Lower leg skin (tissue), 4 donors: Measurements from ENCODE around the gene ENC1. TPM values are rescaled to one million over a fixed set of nuclear protein-coding genes. Genes with fewer than 3 reads are reported as not detected.

Experiments used
- DNase-seq, 2 donors: peaks; one replicate each; pipeline ENCODE4 v3.0.0-alpha.2; 2019; ENCODE audit warnings: low spot score in 2 of 2
- H3K4me3 ChIP-seq: fragments of 200-600 bp; sonication (generic); 2 replicates; pipeline ENCODE4 v1.5.1; 2017; ENCODE audit warnings: mild to moderate bottlenecking, low read depth; ENCODE audit not compliant: poor library complexity, severe bottlenecking
- CTCF ChIP-seq, 3 donors: fragments of 450-650 bp; IDR thresholded peaks; one replicate each; pipeline ENCODE4 v1.5.1; 2016; ENCODE audit warnings: antibody characterized with exemption in 3 of 3, mild to moderate bottlenecking in 3 of 3, moderate library complexity in 2 of 3
- POLR2A ChIP-seq, 2 donors: fragments of 450-650 bp; IDR thresholded peaks; one replicate each; pipeline ENCODE4 v1.6.1; 2016 to 2017; ENCODE audit warnings: antibody characterized with exemption in 2 of 2, mild to moderate bottlenecking in 1 of 2, moderate library complexity in 1 of 2
- WGBS, 2 donors: methylation state at CpG; one replicate each; pipeline ENCODE4 v1.1.5; 2018; 5-methylcytosine and 5-hydroxymethylcytosine counted together
- intact Hi-C: fragments of 100-400 bp; cut with DNase I; formaldehyde crosslinking; loops from one replicate; pipeline ENCODE4 v1.15.0; 2023; ENCODE audit warnings: low total_unique reads
- total RNA-seq, 4 donors: library from RNA; depleted of rRNA; stranded (reverse); fragments of >200 nt; gene quantifications; one replicate each; pipeline ENCODE4 v1.1.0, GENCODE V29; 2016

Gene ENC1
- total RNA-seq, 4 donors from 2014 or later: 10.5 to 14.1 (median 13.1) TPM

DNA sequence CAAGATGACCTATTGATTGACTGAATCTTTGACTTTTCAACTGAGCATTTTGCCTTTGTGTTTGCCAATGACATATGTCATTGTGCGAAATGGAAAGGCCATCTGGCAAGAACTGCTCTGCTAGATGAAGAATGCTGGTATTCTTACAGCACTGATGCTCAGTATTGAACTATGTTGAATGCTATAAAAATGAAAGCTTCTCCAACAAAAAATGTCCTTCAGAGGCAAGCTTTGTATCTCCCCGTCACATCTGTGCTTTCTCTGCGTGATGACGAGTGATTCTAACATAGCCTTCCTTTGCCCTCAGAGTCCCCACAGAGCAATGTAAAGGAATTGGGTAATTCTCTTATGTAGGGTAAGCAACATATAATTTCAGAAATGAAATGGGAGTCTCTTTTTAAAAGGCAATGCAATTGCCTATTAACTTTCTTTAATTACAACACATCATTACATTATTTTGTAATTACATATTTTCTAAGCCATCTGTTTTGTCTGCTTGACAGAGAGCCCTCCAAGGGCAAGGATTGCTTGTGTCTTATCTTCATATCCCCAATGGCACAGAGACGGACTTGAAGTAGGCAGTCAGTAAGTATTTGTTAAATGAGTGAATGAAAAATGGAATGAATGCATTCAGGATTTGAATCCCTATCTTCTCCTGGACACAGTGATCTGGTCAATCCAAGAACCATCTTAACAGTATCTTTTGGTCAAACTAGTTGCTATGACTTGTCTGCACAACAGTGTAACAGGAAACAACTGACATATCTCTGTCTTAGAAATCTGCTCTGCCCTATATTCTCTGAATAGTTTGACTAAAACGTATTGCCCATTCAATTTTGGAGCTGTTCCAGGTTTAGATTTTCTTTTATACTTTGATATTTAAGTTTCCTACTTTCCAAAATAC lies 46.1 kb downstream of the ENC1 start:
- no peak for TF ChIP-seq CTCF (IDR thresholded peaks at IDR 0.05)
- no peak for TF ChIP-seq POLR2A (IDR thresholded peaks at IDR 0.05)
- intact Hi-C loops: no loop called here
- WGBS, 2 donors: 77 to 84% methylated on average over 6 of the region's 6 CpGs
- no peak overlapping the region for H3K4me3 ChIP-seq
- DNase-seq: no peak

DNA sequence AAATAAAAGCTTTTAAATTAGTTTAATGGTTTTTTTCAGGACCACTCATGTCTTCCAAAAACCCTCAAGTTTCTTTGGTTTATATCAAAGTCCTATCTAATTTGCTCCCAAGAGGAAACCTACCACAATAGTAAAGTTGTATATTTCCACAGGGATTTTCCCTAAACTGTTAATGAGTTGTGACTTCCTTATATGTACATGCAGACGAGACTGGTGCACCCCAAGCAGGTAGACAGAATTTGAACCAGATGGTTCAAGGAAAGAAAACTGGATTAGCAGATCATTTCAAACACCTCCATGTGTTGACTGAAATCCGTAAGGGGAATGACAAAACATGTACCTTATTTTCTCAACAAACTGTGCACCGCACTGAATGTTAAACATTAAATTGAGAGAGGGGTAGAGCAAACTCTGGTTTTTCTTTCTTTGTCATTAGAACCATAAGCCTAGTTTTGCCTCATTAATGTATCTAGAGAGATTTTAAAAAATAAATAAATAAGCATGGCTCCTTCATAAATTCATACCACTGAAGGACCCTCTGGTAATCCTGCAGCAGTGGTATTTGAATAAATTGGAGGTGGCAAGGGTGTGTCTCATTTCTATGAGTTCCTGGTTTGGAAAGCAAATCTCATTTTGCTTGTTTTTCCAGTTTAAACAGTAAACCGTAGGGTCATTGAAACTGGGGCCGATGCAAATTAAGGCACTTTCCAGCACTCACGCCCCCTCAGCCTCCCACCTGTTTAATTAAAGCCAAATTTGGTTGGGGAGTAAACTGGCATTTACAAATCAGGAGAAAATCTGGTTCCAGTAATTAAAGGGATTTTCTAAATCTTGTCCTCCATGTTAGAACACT lies 51.1 kb downstream of the ENC1 start:
- H3K4me3 ChIP-seq: no peak overlapping the region
- intact Hi-C loops: no loop called here
- 63 to 72% methylated on average over 6 of the region's 6 CpGs for WGBS, 2 donors
- no peak for DNase-seq
- no peak for TF ChIP-seq POLR2A (IDR thresholded peaks at IDR 0.05)
- TF ChIP-seq CTCF (IDR thresholded peaks at IDR 0.05): no peak

GRCh38 chr5:74588415-74588814 lies 52.1 kb downstream of the ENC1 start:
- intact Hi-C loops: no loop called here
- TF ChIP-seq POLR2A (IDR thresholded peaks at IDR 0.05) (no peak), CTCF (IDR thresholded peaks at IDR 0.05) (no peak)
- H3K4me3 ChIP-seq: no peak overlapping the region
- no peak for DNase-seq
- WGBS, 2 donors: 89 to 95% methylated on average over 3 of the region's 3 CpGs

GRCh38 chr5:74587890-74588289 lies 52.6 kb downstream of the ENC1 start:
- TF ChIP-seq POLR2A (IDR thresholded peaks at IDR 0.05) (no peak), CTCF (IDR thresholded peaks at IDR 0.05) (no peak)
- DNase-seq: no peak
- 63 to 75% methylated on average over 2 of the region's 2 CpGs for WGBS, 2 donors
- no peak overlapping the region for H3K4me3 ChIP-seq
- intact Hi-C loops: no loop called here

- TF ChIP-seq CTCF (IDR thresholded peaks at IDR 0.05): no peak
- TF ChIP-seq POLR2A (IDR thresholded peaks at IDR 0.05): no peak
- 70 to 87% methylated on average over 4 of the region's 4 CpGs for WGBS, 2 donors
- no peak overlapping the region for H3K4me3 ChIP-seq
- no peak for DNase-seq
- intact Hi-C loops: no loop called here
These were observed 53.2 kb downstream of the ENC1 start for GRCh38 chr5:74587300-74587699.
